Measurements from ENCODE around the gene DPP6. TPM values are rescaled to one million over a fixed set of nuclear protein-coding genes. Genes with fewer than 3 reads are reported as not detected.

The DPP6 gene
- total RNA-seq, 1 experiment from 2014 or later = not detected

- Mint-ChIP-seq H3K27ac (ENCODE audit: unreplicated experiment) (no peak overlapping the region), H3K4me1 (ENCODE audit: low read depth, unreplicated experiment) (no peaks in the 10 kb centered on the region), H3K36me3 (ENCODE audit: insufficient read depth, unreplicated experiment) (no peaks in the 10 kb centered on the region), H3K9me3 (ENCODE audit: unreplicated experiment) (no peaks in the 10 kb centered on the region), H3K27me3 (ENCODE audit: insufficient read depth, unreplicated experiment) (peaks cover 25% of the 10 kb centered on the region), H3K4me3 (ENCODE audit: unreplicated experiment) (no peak overlapping the region)
- no peaks in the 10 kb centered on the region for H3K9me3 ChIP-seq
- POLR2A ChIA-PET = no interaction called here
- intact Hi-C loops (cut with micrococcal nuclease; ENCODE audit: unreplicated experiment) = no loop called here
- H3K4me1 ChIP-seq = no peaks in the 10 kb centered on the region
- no peaks in the 10 kb centered on the region for H3K36me3 ChIP-seq (ENCODE audit: control insufficient read depth, insufficient read depth, low read length)
- CTCF ChIA-PET = no interaction called here
- H3K4me3 ChIP-seq (ENCODE audit: low read depth, low read length) = no peak overlapping the region
- peaks cover 1% of the 10 kb centered on the region; the same call in 1 of the 2 replicates for H3K27me3 ChIP-seq (replicated peaks; ENCODE audit: control insufficient read depth, insufficient read depth, low read length)
- no peak for TF ChIP-seq CTCF (IDR thresholded peaks at IDR 0.05; ENCODE audit: insufficient read depth in 1 of 2, low read depth in 1 of 2, low read length in 1 of 2, severe bottlenecking in 1 of 2, unreplicated experiment in 1 of 2)
- no peak for DNase-seq
- no TSS peak for BruUV-seq (replicated peaks)
Observed at GRCh38 chr7:154873500-154874121, 821.4 kb downstream of the DPP6 start.

GRCh38 chr7:154874409-154875113 is 822.4 kb downstream of the DPP6 start:
- POLR2A ChIA-PET = no interaction called here
- TF ChIP-seq CTCF (IDR thresholded peaks at IDR 0.05; ENCODE audit: insufficient read depth in 1 of 2, low read depth in 1 of 2, low read length in 1 of 2, severe bottlenecking in 1 of 2, unreplicated experiment in 1 of 2) = no peak
- Histone ChIP-seq H3K9me3 (no peaks in the 10 kb centered on the region), H3K4me3 (ENCODE audit: low read depth, low read length) (no peak overlapping the region), H3K4me1 (no peaks in the 10 kb centered on the region), H3K36me3 (ENCODE audit: control insufficient read depth, insufficient read depth, low read length) (no peaks in the 10 kb centered on the region), H3K27me3 (replicated peaks; ENCODE audit: control insufficient read depth, insufficient read depth, low read length) (no peaks in the 10 kb centered on the region)
- H3K27ac Mint-ChIP-seq (ENCODE audit: unreplicated experiment) = no peak overlapping the region
- intact Hi-C loops (cut with micrococcal nuclease; ENCODE audit: unreplicated experiment) = no loop called here
- no TSS peak for BruUV-seq (replicated peaks)
- DNase-seq = no peak
- CTCF ChIA-PET = no interaction called here
- no peaks in the 10 kb centered on the region for H3K36me3 Mint-ChIP-seq (ENCODE audit: insufficient read depth, unreplicated experiment)
- no peak overlapping the region for H3K4me3 Mint-ChIP-seq (ENCODE audit: unreplicated experiment)
- H3K9me3 Mint-ChIP-seq (ENCODE audit: unreplicated experiment) = no peaks in the 10 kb centered on the region
- H3K27me3 Mint-ChIP-seq (ENCODE audit: insufficient read depth, unreplicated experiment) = peaks cover 18% of the 10 kb centered on the region
- H3K4me1 Mint-ChIP-seq (ENCODE audit: low read depth, unreplicated experiment) = no peaks in the 10 kb centered on the region

- CTCF ChIA-PET = no interaction called here
- H3K27ac Mint-ChIP-seq (ENCODE audit: unreplicated experiment) = no peak overlapping the region
Observed at GRCh38 chr7:154875297-154875696, 823.1 kb downstream of the DPP6 start.

More at GRCh38 chr7:154875297-154875696, 823.1 kb downstream of the DPP6 start:
- no peaks in the 10 kb centered on the region for H3K27me3 ChIP-seq (replicated peaks; ENCODE audit: control insufficient read depth, insufficient read depth, low read length)
- H3K9me3 ChIP-seq = no peaks in the 10 kb centered on the region
- Mint-ChIP-seq H3K9me3 (ENCODE audit: unreplicated experiment) (no peaks in the 10 kb centered on the region), H3K27me3 (ENCODE audit: insufficient read depth, unreplicated experiment) (peaks cover 18% of the 10 kb centered on the region), H3K36me3 (ENCODE audit: insufficient read depth, unreplicated experiment) (no peaks in the 10 kb centered on the region), H3K4me1 (ENCODE audit: low read depth, unreplicated experiment) (no peaks in the 10 kb centered on the region), H3K4me3 (ENCODE audit: unreplicated experiment) (no peak overlapping the region)
- DNase-seq = no peak
- intact Hi-C loops (cut with micrococcal nuclease; ENCODE audit: unreplicated experiment) = no loop called here
- H3K4me3 ChIP-seq (ENCODE audit: low read depth, low read length) = no peak overlapping the region
- TF ChIP-seq CTCF (IDR thresholded peaks at IDR 0.05; ENCODE audit: insufficient read depth in 1 of 2, low read depth in 1 of 2, low read length in 1 of 2, severe bottlenecking in 1 of 2, unreplicated experiment in 1 of 2) = no peak
- no peaks in the 10 kb centered on the region for H3K36me3 ChIP-seq (ENCODE audit: control insufficient read depth, insufficient read depth, low read length)
- POLR2A ChIA-PET = no interaction called here
- no peaks in the 10 kb centered on the region for H3K4me1 ChIP-seq
- BruUV-seq (replicated peaks) = no TSS peak

Data from Caco-2 (cell line).